ENCODE results near the gene SFXN5. TPM values are rescaled to one million over a fixed set of nuclear protein-coding genes. Genes with fewer than 3 reads are reported as not detected.

The SFXN5 gene
- total RNA-seq, 1 experiment from 2014 or later, result 6.0 TPM

GRCh38 chr2:73020306-73020656, 51.2 kb downstream of the SFXN5 start:
- H3K9me3 Mint-ChIP-seq (ENCODE audit: unreplicated experiment), result no peaks in the 10 kb centered on the region
- no peak for DNase-seq (ENCODE audit: unreplicated experiment)
- BruUV-seq (replicated peaks), result no TSS peak
- ChIA-PET POLR2A (no interaction called here), CTCF (no interaction called here)
- peaks cover 6% of the 10 kb centered on the region for H3K36me3 Mint-ChIP-seq (ENCODE audit: insufficient read depth, unreplicated experiment)
- TF ChIP-seq CTCF (IDR thresholded peaks at IDR 0.05; ENCODE audit: unreplicated experiment), result no peak
- intact Hi-C loops (cut with micrococcal nuclease), result no loop called here
- H3K4me1 Mint-ChIP-seq (ENCODE audit: insufficient read depth, unreplicated experiment), result no peaks in the 10 kb centered on the region
- no peak overlapping the region for H3K27ac Mint-ChIP-seq (ENCODE audit: low read depth, unreplicated experiment)
- no peaks in the 10 kb centered on the region for H3K27me3 Mint-ChIP-seq (ENCODE audit: insufficient read depth, unreplicated experiment)
- no peak overlapping the region for H3K4me3 Mint-ChIP-seq (ENCODE audit: unreplicated experiment)

GRCh38 chr2:73018188-73018825, 53.2 kb downstream of the SFXN5 start:
- no peak for DNase-seq (ENCODE audit: unreplicated experiment)
- peaks cover 6% of the 10 kb centered on the region for H3K36me3 Mint-ChIP-seq (ENCODE audit: insufficient read depth, unreplicated experiment)
- no peak for TF ChIP-seq CTCF (IDR thresholded peaks at IDR 0.05; ENCODE audit: unreplicated experiment)
- BruUV-seq (replicated peaks), result no TSS peak
- intact Hi-C loops (cut with micrococcal nuclease), result no loop called here
- H3K27ac Mint-ChIP-seq (ENCODE audit: low read depth, unreplicated experiment), result no peak overlapping the region
- ChIA-PET POLR2A (interaction anchor here (0.6 to 0.7 kb wide), 2 partner anchors 9 to 26 kb away, joined by 3 read pairs; no protein-coding TSS in a partner anchor), CTCF (no interaction called here)
- no peaks in the 10 kb centered on the region for H3K9me3 Mint-ChIP-seq (ENCODE audit: unreplicated experiment)
- H3K4me1 Mint-ChIP-seq (ENCODE audit: insufficient read depth, unreplicated experiment), result peaks cover 12% of the 10 kb centered on the region
- no peaks in the 10 kb centered on the region for H3K27me3 Mint-ChIP-seq (ENCODE audit: insufficient read depth, unreplicated experiment)
- no peak overlapping the region for H3K4me3 Mint-ChIP-seq (ENCODE audit: unreplicated experiment)

GRCh38 chr2:73013936-73014335, 57.6 kb downstream of the SFXN5 start:
- H3K4me1 Mint-ChIP-seq (ENCODE audit: insufficient read depth, unreplicated experiment), result peaks cover 12% of the 10 kb centered on the region
- no TSS peak for BruUV-seq (replicated peaks)
- no peak for TF ChIP-seq CTCF (IDR thresholded peaks at IDR 0.05; ENCODE audit: unreplicated experiment)
- H3K27me3 Mint-ChIP-seq (ENCODE audit: insufficient read depth, unreplicated experiment), result no peaks in the 10 kb centered on the region
- CTCF ChIA-PET, result interaction anchor here (0.6 kb wide), 1 partner anchor 161 kb away, joined by 3 read pairs; no protein-coding TSS in a partner anchor
- intact Hi-C loops (cut with micrococcal nuclease), result no loop called here
- peak; percentile 49 for DNase-seq (ENCODE audit: unreplicated experiment)
- H3K27ac Mint-ChIP-seq (ENCODE audit: low read depth, unreplicated experiment), result no peak overlapping the region
- no peak overlapping the region for H3K4me3 Mint-ChIP-seq (ENCODE audit: unreplicated experiment)
- no peaks in the 10 kb centered on the region for H3K9me3 Mint-ChIP-seq (ENCODE audit: unreplicated experiment)
- peaks cover 3% of the 10 kb centered on the region for H3K36me3 Mint-ChIP-seq (ENCODE audit: insufficient read depth, unreplicated experiment)
- POLR2A ChIA-PET, result no interaction called here

GRCh38 chr2:73009177-73009839, 62.2 kb downstream of the SFXN5 start:
- H3K4me1 Mint-ChIP-seq (ENCODE audit: insufficient read depth, unreplicated experiment), result peaks cover 9% of the 10 kb centered on the region
- H3K27ac Mint-ChIP-seq (ENCODE audit: low read depth, unreplicated experiment), result no peak overlapping the region
- no peaks in the 10 kb centered on the region for H3K36me3 Mint-ChIP-seq (ENCODE audit: insufficient read depth, unreplicated experiment)
- no peaks in the 10 kb centered on the region for H3K9me3 Mint-ChIP-seq (ENCODE audit: unreplicated experiment)
- H3K4me3 Mint-ChIP-seq (ENCODE audit: unreplicated experiment), result no peak overlapping the region
- intact Hi-C loops (cut with micrococcal nuclease), result no loop called here
- POLR2A ChIA-PET, result no interaction called here
- no peak for DNase-seq (ENCODE audit: unreplicated experiment)
- H3K27me3 Mint-ChIP-seq (ENCODE audit: insufficient read depth, unreplicated experiment), result no peaks in the 10 kb centered on the region
- TF ChIP-seq CTCF (IDR thresholded peaks at IDR 0.05; ENCODE audit: unreplicated experiment), result no peak
- CTCF ChIA-PET, result interaction anchor here (0.6 to 4.5 kb wide), 4 partner anchors 15 to 334 kb away, joined by 3 to 17 read pairs (median 5); no protein-coding TSS in a partner anchor
- no TSS peak for BruUV-seq (replicated peaks)

All from MCF 10A (cell line).